ENCODE data around the gene DNM3. TPM values are rescaled to one million over a fixed set of nuclear protein-coding genes. Genes with fewer than 3 reads are reported as not detected.

DNM3 gene
- total RNA-seq, 1 experiment from 2014 or later = 0.71 TPM

DNA sequence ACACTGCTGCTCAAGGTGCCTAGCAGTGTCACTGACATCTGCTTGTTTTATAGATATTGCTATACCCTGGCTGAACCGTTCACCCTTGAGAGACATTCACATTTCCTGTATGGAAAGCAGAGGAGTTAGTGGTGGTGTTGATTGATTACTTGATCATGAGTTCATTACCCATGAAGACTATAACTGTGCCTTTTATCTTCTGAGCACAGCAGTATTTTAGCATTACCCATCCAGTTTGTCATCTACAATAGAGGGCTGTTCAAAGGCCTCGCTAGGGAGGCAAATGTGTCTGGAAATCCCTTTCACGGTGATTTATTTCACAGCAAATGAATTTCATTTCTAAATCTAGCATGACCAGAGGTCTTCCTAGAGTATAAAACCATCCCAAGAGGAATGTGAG lies 160.0 kb downstream of the DNM3 start:
- Histone ChIP-seq H3K4me3 (ENCODE audit: low read depth, low read length, poor library complexity, severe bottlenecking) (no peak overlapping the region), H3K4me1 (ENCODE audit: insufficient read depth, low read length, poor library complexity, severe bottlenecking) (no peaks in the 10 kb centered on the region), H3K9me3 (ENCODE audit: low read depth, low read length, poor library complexity, severe bottlenecking) (no peaks in the 10 kb centered on the region), H3K36me3 (ENCODE audit: insufficient read depth, low read length, poor library complexity, severe bottlenecking) (no peaks in the 10 kb centered on the region), H3K27me3 (replicated peaks; ENCODE audit: insufficient read depth, low read depth, low read length, poor library complexity) (no peaks in the 10 kb centered on the region), H3K27ac (ENCODE audit: low read depth, low read length, poor library complexity, severe bottlenecking) (no peak overlapping the region)
- CTCF ChIA-PET = no interaction called here
- POLR2A ChIA-PET (ENCODE audit: low non-redundant PET) = no interaction called here
- TF ChIP-seq, protein P1, sequence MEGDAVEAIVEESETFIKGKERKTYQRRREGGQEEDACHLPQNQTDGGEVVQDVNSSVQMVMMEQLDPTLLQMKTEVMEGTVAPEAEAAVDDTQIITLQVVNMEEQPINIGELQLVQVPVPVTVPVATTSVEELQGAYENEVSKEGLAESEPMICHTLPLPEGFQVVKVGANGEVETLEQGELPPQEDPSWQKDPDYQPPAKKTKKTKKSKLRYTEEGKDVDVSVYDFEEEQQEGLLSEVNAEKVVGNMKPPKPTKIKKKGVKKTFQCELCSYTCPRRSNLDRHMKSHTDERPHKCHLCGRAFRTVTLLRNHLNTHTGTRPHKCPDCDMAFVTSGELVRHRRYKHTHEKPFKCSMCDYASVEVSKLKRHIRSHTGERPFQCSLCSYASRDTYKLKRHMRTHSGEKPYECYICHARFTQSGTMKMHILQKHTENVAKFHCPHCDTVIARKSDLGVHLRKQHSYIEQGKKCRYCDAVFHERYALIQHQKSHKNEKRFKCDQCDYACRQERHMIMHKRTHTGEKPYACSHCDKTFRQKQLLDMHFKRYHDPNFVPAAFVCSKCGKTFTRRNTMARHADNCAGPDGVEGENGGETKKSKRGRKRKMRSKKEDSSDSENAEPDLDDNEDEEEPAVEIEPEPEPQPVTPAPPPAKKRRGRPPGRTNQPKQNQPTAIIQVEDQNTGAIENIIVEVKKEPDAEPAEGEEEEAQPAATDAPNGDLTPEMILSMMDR (conservative IDR thresholded peaks at IDR 0.05; ENCODE audit: low read depth, low read length) = no peak
- TF ChIP-seq EZH2 (IDR thresholded peaks at IDR 0.05; ENCODE audit: borderline replicate concordance, low read depth, low read length, poor library complexity, severe bottlenecking) = no peak
- intact Hi-C loops (cut with micrococcal nuclease; ENCODE audit: unreplicated experiment) = loop anchor here (10.0 kb wide), 1 partner anchor 714 kb away; no protein-coding TSS in a partner anchor
- peak; percentile 27 for DNase-seq (ENCODE audit: low spot score)
- no TSS peak for BruUV-seq (replicated peaks)

DNA sequence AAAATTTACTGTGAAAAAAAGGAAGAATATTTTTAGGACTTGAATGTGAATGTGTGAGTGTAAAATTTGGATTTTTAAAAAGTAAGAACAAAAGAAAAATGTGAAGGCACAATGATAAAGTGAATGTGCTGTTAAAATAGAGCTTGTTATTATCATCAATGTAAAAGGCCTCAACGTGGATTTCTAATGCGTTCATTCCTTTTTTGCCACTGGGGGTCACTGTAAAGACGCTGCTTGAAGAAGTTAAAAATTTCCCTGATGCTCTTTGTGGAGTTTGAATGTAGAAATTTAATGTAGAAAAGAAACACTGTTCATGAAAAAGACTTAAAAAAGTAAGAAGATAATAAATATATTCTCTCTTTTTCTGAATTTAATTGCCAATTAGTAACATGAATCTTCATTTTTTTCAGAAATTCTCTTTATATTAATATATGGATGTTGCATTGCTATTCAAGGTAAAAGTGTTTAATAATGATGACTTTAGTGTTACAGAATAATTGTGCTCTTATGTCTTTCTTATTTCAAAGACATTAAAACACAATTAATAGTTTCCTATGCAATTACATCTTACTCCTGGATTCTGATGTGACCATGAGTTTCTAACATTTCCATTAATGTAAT lies 161.5 kb downstream of the DNM3 start:
- POLR2A ChIA-PET (ENCODE audit: low non-redundant PET) = no interaction called here
- peak; percentile 83 for DNase-seq (ENCODE audit: low spot score)
- BruUV-seq (replicated peaks) = no TSS peak
- CTCF ChIA-PET = interaction anchor here (0.5 to 1.9 kb wide), 12 partner anchors 19 to 717 kb away, joined by 3 to 20 read pairs (median 4); partner anchors contain the start of gene C1orf105
- Histone ChIP-seq H3K36me3 (ENCODE audit: insufficient read depth, low read length, poor library complexity, severe bottlenecking) (no peaks in the 10 kb centered on the region), H3K4me3 (ENCODE audit: low read depth, low read length, poor library complexity, severe bottlenecking) (no peak overlapping the region), H3K9me3 (ENCODE audit: low read depth, low read length, poor library complexity, severe bottlenecking) (no peaks in the 10 kb centered on the region), H3K27ac (ENCODE audit: low read depth, low read length, poor library complexity, severe bottlenecking) (no peak overlapping the region), H3K4me1 (ENCODE audit: insufficient read depth, low read length, poor library complexity, severe bottlenecking) (no peaks in the 10 kb centered on the region), H3K27me3 (replicated peaks; ENCODE audit: insufficient read depth, low read depth, low read length, poor library complexity) (no peaks in the 10 kb centered on the region)
- intact Hi-C loops (cut with micrococcal nuclease; ENCODE audit: unreplicated experiment) = loop anchor here (1.0 to 10.0 kb wide), 4 partner anchors 396 to 712 kb away; partner anchors contain the start of gene PIGC
- TF ChIP-seq, protein P1 (conservative IDR thresholded peaks at IDR 0.05; ENCODE audit: low read depth, low read length) = peak; percentile 86
- no peak for TF ChIP-seq EZH2 (IDR thresholded peaks at IDR 0.05; ENCODE audit: borderline replicate concordance, low read depth, low read length, poor library complexity, severe bottlenecking)

DNA sequence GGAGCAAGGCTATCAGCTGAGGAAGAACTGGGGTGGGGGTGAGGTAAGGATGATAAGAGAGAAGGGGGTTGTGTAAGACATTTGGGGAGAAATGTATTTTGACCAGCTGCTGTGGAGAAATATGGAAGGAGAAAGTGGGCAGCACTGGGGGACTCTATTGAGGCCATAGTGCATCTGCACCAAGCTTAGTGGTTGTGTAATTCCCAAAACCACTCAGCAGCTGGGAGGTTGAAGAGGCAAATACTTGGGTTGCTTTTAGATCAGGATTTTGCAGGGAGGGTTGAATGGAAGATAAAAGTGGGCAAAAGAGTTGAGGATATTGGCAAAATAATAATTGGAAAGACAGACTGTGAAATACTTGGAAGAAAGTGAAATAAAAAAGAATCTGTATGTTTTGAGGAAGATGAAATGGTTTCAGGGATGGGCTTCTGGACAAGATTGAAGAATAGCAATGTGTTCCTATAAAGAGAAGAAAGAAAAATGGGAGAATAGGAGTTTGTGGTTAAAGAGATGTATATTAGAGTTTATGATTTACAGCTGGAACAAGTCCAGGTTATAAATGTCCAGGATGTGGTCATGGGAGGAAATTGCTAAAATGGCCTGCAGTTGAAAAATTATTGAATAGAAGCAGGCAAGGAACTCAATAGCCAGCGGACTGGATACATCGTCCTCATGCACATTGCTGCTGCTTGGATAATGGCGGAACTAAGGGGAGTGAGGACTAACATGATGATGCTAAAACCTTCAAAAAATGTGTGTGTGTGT lies 162.7 kb downstream of the DNM3 start:
- ChIA-PET CTCF (interaction anchor here (0.5 to 1.0 kb wide), 2 partner anchors 19 to 395 kb away, joined by 3 to 4 read pairs; no protein-coding TSS in a partner anchor), POLR2A (ENCODE audit: low non-redundant PET) (no interaction called here)
- intact Hi-C loops (cut with micrococcal nuclease; ENCODE audit: unreplicated experiment) = loop anchor here (2.0 to 10.0 kb wide), 3 partner anchors 395 to 711 kb away; no protein-coding TSS in a partner anchor
- Histone ChIP-seq H3K27ac (ENCODE audit: low read depth, low read length, poor library complexity, severe bottlenecking) (no peak overlapping the region), H3K36me3 (ENCODE audit: insufficient read depth, low read length, poor library complexity, severe bottlenecking) (no peaks in the 10 kb centered on the region), H3K27me3 (replicated peaks; ENCODE audit: insufficient read depth, low read depth, low read length, poor library complexity) (no peaks in the 10 kb centered on the region), H3K9me3 (ENCODE audit: low read depth, low read length, poor library complexity, severe bottlenecking) (no peaks in the 10 kb centered on the region), H3K4me3 (ENCODE audit: low read depth, low read length, poor library complexity, severe bottlenecking) (no peak overlapping the region), H3K4me1 (ENCODE audit: insufficient read depth, low read length, poor library complexity, severe bottlenecking) (no peaks in the 10 kb centered on the region)
- BruUV-seq (replicated peaks) = no TSS peak
- no peak for TF ChIP-seq EZH2 (IDR thresholded peaks at IDR 0.05; ENCODE audit: borderline replicate concordance, low read depth, low read length, poor library complexity, severe bottlenecking)
- TF ChIP-seq, protein P1 (conservative IDR thresholded peaks at IDR 0.05; ENCODE audit: low read depth, low read length) = no peak
- no peak for DNase-seq (ENCODE audit: low spot score)

Data from A673 (cell line).